NCI-H82 treated with DMSO at 0.1 percent for 48 hours (cell line): ENCODE measurements around the gene IRS4.

Source experiments
- DNase-seq: peaks from one replicate; lab custom pipeline; 2025; ENCODE audit not compliant: unreplicated experiment; lab: John Stamatoyannopoulos, UW

Gene IRS4

DNA sequence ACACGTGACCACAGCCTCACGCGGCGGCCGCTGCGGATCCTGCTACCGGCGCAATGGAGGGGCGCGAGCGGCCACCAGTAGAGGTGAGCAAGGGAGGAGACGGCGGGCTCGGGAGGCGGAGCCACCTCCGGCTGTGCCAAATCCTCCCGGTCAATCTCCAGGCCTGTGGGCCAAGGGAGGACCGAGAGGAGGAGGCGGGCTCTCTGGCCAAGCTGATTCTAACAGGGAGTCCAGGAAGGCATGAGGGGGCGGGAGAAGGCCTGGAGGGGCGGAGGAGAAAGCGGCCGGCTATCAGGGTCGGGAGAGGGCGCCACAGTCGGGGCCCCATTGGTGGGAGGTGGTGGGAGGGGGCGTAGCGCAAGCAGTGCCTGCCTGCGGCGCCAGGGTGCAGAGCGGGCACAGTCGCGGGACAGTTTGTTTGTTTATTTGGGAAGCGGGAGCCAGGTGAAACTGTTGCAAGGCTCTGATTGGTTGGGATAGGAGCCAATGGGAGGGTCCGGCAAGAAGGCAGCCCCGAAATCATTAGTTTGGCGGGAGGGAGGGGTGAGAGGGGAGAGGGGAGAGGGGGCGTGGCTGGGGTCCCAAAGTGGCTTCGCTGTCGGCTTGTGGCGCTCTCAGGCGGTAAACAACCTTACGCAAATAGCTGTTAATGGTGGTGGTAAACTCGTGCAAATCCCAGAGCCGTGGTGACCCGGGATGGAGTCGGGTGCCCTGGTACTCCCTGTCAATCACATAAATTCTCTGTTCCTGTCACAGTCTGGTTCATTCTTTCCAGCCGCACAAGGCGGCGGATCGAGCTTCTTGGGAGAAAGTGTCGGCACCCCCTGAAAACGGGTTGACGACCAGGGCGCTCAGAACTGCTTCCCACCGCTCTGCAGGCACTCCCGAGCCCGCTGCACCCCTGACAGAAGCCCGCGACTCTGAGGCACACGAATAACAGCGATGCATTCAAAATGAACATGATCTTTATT, at the start of gene IRS4:
Gene IRS4 (minus strand): TSS at position 55 of the 971 bp plus-strand sequence.
- DNase-seq: no peak

DNA sequence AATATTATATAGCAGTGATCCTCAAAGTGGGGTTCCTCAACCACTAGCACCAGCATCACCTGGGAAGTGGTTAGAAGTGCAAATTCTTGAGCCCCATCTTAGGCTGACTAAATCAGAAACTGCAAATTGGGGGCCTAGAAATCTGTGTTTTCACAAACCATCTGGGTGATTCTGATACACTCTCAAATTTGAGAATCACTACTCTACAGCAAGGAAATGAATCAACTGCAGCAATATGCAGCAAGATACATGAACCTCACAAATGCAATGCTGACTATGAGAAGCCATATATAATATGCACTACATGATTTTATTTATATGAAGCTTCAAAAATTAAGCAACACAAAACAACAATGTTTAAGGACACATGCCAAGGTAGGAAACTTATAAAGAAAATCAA, 36.2 kb upstream of the IRS4 start:
- no peak for DNase-seq

DNA sequence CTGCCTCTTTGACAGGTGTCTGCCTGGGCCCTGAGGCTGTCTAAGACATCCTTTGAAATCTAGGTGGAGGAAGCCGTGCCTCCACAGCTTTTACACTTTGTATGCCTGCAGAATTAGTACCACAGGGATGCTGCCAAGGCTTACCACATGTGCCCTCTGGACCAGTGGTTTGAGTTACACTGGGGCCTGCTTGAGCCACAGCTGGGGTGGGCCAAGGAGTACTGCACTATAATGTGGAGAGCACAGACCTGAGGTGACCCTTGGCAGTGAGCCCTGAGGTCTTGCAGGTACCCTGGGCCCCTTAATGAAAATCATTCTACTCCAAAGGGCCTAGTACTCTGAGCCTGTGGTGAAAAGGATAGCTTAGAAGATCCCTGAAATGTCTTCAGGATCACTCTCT, 27.2 kb upstream of the IRS4 start:
- DNase-seq: no peak

DNA sequence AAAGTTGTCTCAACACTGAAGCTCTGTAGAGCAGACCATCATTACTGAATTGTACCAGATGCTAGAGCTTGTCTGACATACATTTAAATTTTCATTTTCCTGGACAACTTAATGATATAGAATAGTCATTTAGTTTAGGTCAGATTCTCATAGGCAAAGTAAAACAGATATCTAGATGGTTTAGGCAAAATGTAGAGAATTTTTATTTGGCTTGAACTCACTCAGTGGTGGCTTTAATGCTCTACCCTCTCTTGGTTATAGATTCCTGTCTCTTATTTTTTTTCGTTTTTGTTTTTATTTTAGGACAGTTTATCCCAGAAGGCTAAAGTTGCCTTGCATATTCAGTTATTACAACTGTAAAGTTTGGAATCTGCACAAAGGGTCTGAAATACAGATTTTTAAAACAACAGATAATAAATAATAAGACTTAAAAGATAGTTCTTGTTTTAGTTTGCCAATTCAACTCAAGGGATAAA, 4.0 kb upstream of the IRS4 start:
- no peak for DNase-seq

DNA sequence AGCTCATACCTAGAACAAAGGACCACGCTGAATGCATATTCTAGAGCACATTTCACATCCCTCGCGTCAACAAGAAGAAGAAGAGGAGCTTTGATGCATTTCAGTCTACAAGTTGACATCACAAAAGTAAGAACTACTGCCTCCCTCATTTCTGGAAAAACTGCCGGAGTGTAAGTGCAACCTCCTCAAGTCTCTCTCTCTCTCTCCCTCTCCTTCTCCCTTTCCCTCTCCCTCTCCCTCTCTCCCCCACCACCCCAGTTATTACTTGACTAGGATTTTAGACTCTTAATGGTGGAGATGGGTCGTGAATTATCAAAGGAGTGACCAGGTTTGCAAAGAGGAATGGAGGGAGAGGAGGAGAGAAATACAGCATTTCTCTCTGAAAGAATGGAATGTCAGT, 1.4 kb upstream of the IRS4 start:
- DNase-seq: no peak

DNA sequence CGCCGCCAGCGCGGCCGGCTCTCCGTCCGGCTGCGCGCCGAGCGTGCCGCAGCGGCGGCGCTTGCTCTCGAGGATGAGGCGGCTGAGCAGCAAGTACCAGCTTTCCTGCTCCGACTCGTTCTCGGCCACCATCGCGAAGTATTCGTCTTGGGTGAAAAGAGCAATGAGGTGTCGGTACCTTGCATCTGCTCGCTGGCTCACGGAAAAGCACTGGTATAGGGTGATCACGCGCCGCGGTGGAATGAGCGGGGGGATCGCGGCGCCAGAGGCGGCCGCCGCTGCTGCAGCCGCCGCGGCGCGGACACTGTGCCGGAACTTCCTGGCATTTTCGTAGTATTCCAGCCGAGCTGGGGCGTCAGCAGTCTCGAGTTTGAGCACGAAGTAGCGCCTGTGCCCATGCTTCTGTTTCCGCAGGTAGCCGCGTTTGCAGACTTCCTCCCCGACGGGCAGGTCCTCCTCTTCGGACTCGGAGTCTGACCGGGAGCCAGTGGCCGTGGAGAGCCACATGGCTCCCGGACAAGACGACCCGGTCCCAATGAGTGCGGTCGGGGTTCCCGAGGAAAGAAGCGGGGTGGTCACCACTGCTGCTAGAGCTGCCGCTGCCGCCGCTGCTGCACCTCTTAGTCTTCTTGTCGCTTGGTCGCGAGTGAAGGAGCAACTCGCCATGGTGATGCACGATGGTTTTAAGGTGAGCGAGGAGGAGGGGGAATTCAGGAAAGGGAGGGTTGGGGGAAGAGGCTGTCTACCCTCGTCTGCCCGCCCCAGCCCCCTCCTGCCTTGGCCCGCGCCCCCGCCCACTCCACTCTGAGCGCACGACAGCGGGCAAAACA, 469 bp downstream of the IRS4 start:
- no peak for DNase-seq

DNA sequence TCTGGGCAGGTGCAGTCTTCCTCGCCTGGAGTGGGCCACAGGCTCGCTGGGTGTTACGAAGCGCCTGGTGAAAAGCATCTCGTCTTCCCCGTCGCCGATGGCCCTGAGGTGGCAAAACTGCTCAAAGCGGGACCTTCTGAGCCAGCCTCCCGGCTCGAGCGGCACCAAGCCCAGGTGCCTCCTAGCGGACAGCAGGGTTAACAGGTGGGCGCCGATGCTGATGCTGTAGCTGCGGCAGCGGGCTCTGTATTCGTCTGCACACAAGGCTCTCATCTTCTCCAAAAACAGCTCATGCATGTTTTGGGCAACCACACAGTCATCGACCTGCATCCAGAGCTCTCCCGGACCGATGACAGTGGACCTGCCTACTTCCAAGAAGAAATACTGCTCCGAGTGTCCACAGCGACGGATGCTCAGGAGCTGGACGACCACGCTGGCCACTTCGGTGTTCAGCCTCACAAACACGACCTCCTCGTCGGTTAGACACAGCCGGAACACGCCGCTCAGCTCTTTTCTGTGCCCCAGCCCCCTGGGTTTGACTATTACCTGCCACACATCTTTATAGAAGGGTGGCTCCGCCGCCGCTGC, 1.2 kb downstream of the IRS4 start:
- DNase-seq: no peak

DNA sequence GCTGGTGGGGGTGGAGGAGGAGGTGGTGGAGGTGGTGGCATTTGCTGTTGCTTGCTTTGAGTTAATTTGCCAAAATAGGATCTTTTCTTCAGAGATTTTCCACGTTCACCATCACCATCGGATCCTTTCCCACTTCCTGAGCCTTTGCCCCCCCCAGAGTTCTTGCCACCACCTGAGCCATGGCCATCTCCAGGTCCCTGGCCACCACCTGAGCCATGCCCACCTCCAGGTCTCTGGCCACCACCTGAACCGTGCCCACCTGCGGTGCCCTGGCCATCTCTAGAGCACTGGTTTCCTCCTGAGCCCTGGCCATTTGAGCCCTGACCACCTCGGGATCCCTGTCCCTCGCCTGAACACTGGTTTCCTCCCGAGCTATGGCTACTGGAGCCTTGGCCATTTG, 1.9 kb downstream of the IRS4 start:
- DNase-seq: no peak

DNA sequence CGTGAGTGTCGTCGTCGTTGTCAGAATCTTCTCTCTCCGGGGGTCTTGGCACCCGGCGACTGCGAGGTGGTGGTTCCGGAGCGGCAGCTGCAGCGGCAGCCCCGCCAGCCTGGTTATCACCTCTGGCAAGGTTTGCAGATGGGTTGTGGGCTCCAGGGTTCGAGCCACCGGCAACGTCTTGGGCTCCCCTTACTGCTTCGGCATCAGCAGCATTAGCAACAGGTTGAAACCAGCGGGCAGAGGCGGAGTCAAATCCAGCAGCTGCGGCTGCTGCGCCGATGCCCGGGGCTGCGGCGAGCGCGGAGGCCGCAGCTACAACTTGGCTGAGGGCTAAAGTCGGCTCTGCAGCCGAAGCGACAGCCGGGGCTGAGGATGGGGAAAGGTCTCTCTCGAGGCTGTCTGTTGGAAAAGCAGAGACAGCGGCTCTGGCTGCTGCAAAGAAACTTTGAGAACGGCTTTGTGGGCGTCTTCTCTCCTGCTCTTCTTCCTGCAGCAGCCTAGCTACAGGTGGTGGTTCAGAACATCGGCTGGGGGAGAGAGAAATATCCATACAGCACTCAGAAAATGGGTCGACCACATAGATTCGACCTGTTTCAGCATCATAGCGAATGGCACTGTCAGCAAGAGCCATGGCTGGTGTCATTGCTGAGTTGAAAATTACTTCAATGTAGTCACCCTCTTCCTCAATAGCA, 3.6 kb downstream of the IRS4 start:
- no peak for DNase-seq

DNA sequence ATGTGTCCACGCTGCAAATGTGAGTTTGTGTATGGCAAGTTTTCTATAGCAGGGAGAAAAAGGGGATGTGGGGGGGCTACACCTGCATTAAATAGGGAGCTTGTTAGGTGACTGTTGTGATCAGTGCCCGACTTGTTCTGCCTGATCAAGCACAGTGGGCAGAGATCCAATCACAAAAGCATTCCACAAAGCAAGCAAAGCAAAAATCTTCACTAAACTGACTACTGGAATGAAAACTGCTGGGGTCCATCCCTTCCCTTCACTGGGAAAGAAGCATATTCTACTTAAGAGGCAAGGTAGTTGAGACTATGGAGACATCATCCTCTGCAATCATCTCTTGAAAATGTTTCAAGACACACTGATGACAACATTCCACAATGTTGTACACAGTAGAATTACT, 5.2 kb downstream of the IRS4 start:
- no peak for DNase-seq

DNA sequence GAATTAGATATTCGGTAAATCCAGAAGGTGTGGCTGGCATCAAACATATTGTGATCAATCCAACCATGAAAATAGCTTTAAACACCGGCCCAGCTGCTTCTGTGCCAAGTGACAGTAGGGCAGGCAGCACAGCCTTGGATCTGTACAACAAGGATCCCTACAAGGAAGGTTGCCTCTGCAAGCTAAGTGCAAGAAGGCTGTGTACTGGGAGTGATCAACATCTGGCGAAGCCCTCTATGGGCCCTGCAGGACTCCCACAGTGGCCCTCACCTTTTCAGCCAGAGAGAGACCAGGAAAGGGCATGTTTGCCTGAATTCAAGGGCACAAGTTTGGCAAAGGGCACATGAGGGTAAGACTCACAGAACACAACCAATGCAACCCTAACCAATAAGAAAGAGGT, 9.6 kb downstream of the IRS4 start:
- no peak for DNase-seq

DNA sequence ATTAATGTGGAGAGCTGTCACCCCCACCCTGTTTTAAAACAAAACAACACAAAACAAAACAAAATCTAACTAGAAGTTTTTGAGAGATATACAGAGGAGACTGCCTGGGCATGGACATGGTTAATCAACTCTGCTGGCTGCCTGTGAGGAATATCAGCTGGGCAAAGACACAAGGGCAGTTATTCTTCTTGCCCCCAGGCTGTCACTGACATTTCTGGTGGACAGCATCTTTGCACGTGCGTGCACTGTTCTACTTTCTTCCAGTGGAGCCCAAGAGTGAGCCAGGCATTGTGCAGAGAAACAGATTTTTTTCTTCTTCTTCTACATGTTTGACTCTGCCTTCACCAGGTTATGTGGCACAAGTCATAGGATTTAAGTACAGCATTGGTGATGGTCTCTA, 13.8 kb downstream of the IRS4 start:
- no peak for DNase-seq

DNA sequence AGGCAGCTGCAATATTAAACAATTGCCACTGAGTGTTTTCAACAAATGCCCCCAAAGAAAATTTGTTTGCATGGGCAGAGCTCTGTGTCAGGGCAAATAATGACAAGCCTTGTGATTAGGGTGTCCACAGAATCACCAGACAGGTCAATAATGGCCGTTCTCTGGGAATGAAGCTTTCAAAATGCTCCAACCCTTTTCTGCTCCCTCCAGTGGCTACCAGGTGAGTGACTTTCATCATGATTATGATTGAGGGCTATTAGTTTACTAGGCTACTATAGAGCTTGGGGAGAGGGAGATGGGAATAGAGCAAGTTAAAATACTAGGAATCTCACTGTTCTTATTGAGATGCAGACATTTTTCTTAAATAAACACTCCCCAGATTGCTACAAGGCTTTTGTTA, 23.5 kb downstream of the IRS4 start:
- no peak for DNase-seq

DNA sequence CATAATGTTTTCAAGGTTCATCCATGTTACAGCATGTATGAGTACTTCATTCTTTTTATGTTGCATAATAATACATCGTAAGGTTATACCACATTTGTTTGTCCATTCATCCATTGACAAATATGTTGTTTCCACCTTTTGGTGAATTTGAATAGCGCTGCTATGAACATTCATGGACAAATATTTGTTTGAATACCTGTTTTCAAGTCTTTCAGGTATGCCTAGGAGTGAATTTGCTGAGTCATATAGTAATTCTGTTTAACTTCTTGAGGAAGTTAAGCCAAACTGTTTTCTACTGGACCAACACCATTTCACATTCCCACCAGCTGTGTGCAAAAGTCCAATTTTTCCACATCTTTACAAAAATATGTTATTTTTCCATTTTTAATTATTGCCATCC, 31.5 kb downstream of the IRS4 start:
- no peak for DNase-seq

DNA sequence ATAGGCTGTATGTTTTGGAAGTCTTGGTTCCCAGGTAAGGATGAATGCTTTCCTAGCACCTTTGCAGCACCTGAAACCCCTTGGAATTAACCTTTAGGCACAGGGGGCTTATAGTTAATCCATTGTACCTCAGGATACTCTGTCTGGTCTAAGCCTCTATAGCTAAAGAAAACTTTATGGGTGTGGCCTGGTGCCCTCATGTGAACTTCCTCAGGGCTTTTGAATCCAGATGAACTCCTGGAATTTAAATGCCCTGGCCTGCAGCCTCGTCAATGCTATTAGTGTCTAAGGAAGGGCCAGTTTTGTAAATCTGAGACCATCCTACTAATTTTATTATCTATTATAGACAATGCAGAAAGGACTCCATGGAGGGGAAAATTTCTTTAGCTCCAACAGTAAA, 33.8 kb downstream of the IRS4 start:
- no peak for DNase-seq

DNA sequence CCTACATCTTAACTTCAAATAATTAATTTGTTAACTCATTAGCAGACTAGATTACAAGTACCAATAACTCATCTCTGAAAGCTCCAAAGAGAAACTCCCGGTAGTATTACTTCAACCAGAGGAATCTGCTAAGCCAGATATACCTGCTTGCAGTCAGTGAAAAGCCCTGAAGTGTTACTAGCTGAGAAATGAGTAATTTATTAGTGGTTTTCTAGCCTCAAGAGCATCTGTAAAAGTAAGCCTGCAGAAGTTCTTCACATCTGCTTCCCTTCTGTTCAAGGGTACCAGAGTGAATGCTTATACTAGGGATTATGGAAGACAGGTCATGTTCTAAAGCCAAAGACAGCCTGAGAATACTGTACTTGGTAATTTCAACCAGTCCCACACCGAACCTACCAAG, 34.7 kb downstream of the IRS4 start:
- no peak for DNase-seq

DNA sequence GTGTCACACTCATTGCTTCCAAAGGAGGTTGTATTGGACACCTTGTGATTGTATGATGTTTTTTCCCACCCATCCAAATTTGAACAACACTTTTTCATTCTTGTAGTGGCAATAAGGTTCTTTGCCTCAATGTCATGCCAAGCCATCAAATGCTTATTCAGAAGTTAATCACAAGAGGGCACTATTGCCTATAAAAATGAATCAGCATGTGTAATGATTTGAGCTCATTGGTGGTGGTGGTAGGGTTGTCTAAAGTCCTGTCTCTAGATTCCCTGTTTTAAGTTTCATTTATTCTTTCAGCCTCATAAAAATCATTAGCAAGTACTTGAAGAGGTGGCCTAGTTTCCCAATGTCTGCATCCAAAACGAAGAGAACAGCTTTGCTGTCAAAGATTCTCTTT, 37.0 kb downstream of the IRS4 start:
- no peak for DNase-seq

DNA sequence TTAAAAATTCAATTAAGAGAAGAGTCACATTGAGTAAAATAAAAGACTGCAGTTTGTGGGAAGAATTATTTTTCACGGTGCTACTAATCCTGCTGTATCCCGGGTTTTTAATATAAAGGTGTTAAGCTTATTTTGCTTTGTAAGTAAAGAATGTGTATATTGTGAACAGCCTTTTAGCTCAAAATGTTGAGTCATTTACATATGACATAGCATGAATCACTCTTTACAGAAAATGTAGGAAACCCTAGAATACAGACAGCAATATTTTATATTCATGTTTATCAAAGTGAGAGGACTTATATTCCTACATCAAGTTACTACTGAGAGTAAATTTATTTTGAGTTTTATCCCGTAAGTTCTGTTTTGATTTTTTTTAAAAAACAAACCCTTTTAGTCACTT, 39.7 kb downstream of the IRS4 start:
- no peak for DNase-seq
